CD4-positive, alpha-beta memory T cell (primary cell): Measurements from ENCODE around the gene UBE2Z. TPM values are rescaled to one million over a fixed set of nuclear protein-coding genes. Genes with fewer than 3 reads are reported as not detected.
"Not testable (repeated sequence)": the region's sequence is repeated elsewhere in the genome, so short reads cannot be mapped to it uniquely, and the experiment has no call there.

Experiments used
- CTCF ChIA-PET: fragments of 350-600 bp; sonication (Branson Sonifier 250); formaldehyde crosslinking; loops from one replicate; lab custom pipeline; 2021; ENCODE audit warnings: inconsistent platforms; ENCODE audit not compliant: partially characterized antibody; lab: Charles Lee
- POLR2A ChIA-PET: fragments of 350-600 bp; sonication (Branson Sonifier 250); formaldehyde crosslinking; loops from one replicate; lab custom pipeline; 2021; ENCODE audit not compliant: partially characterized antibody; lab: Charles Lee
- DNase-seq, 5 donors: peaks; one replicate each; pipeline versions ENCODE4 v3.0.0 to v3.0.0-alpha.2; 2020 to 2022; ENCODE audit warnings: mixed read lengths in 1 of 5
- H3K27ac ChIP-seq: one replicate; pipeline ENCODE4 v1.7.0; 2013; ENCODE audit warnings: low read depth, low read length
- H3K27me3 ChIP-seq: 2 replicates; pipeline ENCODE4 v1.7.0; 2013; ENCODE audit warnings: mild to moderate bottlenecking, low read length, moderate library complexity; ENCODE audit not compliant: insufficient read depth
- H3K36me3 ChIP-seq: 2 replicates; pipeline ENCODE4 v1.7.0; 2013; ENCODE audit warnings: mild to moderate bottlenecking, low read length, moderate library complexity; ENCODE audit not compliant: insufficient read depth
- H3K4me1 ChIP-seq: 2 replicates; pipeline ENCODE4 v1.7.0; 2013; ENCODE audit warnings: mild to moderate bottlenecking, low read length, moderate library complexity; ENCODE audit not compliant: insufficient read depth
- H3K4me3 ChIP-seq, 2 donors: one replicate each; pipeline ENCODE4 v1.7.0; 2013; ENCODE audit warnings: low read length in 2 of 2, mild to moderate bottlenecking in 1 of 2
- H3K9me3 ChIP-seq, 2 donors: one replicate each; pipeline ENCODE4 v1.7.0; 2013; ENCODE audit warnings: low read length in 2 of 2, control low read depth in 1 of 2; ENCODE audit not compliant: control insufficient read depth in 1 of 2
- H3K27ac Mint-ChIP-seq, 7 donors: one replicate each; pipeline ENCODE4 v1.8.0; 2020 to 2021; ENCODE audit warnings: mixed read lengths in 7 of 7, mild to moderate bottlenecking in 6 of 7, inconsistent platforms in 3 of 7, moderate library complexity in 3 of 7
- H3K27me3 Mint-ChIP-seq, 2 donors: one replicate each; pipeline ENCODE4 v1.8.0; 2020 to 2021; ENCODE audit warnings: mixed read lengths in 2 of 2
- H3K36me3 Mint-ChIP-seq, 2 donors: one replicate each; pipeline ENCODE4 v1.8.0; 2020 to 2021; ENCODE audit warnings: mixed read lengths in 2 of 2, inconsistent platforms in 1 of 2, mild to moderate bottlenecking in 1 of 2
- H3K4me1 Mint-ChIP-seq, 4 donors: one replicate each; pipeline ENCODE4 v1.8.0; 2020 to 2021; ENCODE audit warnings: mixed read lengths in 4 of 4, mild to moderate bottlenecking in 1 of 4
- H3K4me3 Mint-ChIP-seq, 8 donors: one replicate each; pipeline ENCODE4 v1.8.0; 2020 to 2021; ENCODE audit warnings: mixed read lengths in 8 of 8, mild to moderate bottlenecking in 7 of 8, moderate library complexity in 6 of 8, inconsistent platforms in 3 of 8
- H3K9me3 Mint-ChIP-seq, 8 donors: one replicate each; pipeline ENCODE4 v1.8.0; 2020 to 2021; ENCODE audit warnings: mixed read lengths in 8 of 8, mild to moderate bottlenecking in 5 of 8, inconsistent platforms in 3 of 8, moderate library complexity in 1 of 8
- intact Hi-C: fragments of 100-400 bp; cut with micrococcal nuclease; formaldehyde crosslinking; loops from one replicate; pipeline ENCODE4 v1.15.1; 2023
- polyA plus RNA-seq, 2 donors: library from polyadenylated mRNA; unstranded; fragments of 300-500 nt; fragmentation: Illumina TruSeq; gene quantifications; one replicate each; pipeline ENCODE4 v1.2.3, GENCODE V29; 2021
- total RNA-seq, 2 experiments: library from RNA; stranded (reverse); gene quantifications; one replicate each; pipeline ENCODE4 v1.2.3, GENCODE V29; 2021

The UBE2Z gene
- total and polyA plus RNA-seq, 4 experiments from 2014 or later, result 69.8 to 105 (median 87.5) TPM

DNA sequence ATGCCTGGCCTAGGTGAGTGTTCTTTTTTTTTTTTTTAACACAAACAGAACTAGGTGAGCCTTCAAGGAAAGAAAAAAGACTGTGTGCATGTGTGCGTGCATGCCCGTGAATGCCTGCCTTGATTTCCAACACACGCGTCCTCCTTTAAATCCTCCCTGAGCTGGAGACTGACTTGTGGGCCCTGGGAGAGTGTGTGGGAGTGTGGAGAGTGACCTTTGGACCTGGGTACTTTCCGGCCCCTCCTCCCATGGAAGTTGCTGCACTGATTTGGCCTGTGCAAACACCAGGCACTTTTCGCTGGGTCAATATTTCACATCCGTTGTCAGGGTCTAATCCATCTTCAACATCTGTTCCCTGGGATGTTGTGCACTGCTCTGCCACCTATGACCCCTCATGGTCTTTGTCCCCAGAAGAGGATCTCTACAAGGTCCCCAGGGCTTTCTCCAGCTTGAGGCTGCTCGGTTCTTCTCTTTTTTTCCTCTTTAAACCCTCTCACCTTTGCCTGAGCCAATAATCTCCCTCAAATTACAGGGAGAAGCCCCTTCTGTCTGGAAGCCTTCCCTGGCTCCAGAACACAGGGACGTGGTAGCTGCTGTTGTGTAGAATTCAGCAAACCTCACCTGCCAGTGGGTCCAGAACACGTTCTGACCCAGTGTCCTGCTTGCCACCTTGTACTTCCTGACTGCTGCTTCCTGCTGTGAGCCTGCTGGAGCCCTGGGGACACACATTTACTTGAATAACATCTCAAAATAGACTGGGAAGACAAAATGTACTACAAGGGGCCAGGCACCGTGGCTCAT, 36.5 kb upstream of the UBE2Z start:
- no peak overlapping the region for H3K4me3 Mint-ChIP-seq
- no peak overlapping the region for H3K4me3 ChIP-seq
- intact Hi-C loops, result no loop called here
- no peaks in the 10 kb centered on the region for H3K4me1 ChIP-seq
- H3K4me1 Mint-ChIP-seq, result peaks cover 0 to 4% (median 2%) of the 10 kb centered on the region in 4 donors
- H3K27ac ChIP-seq, result no peak overlapping the region
- no peaks in the 10 kb centered on the region for H3K9me3 Mint-ChIP-seq
- no peaks in the 10 kb centered on the region for H3K27me3 ChIP-seq
- no peaks in the 10 kb centered on the region for H3K36me3 ChIP-seq
- no peaks in the 10 kb centered on the region for H3K9me3 ChIP-seq
- H3K27ac Mint-ChIP-seq, result peak overlapping the region in 1 of 7 donors; percentile 35
- ChIA-PET CTCF (interaction anchor here (1.2 to 18.9 kb wide), 4 partner anchors 9 to 193 kb away, joined by 3 to 463 read pairs (median 7); partner anchors contain the start of gene TTLL6), POLR2A (no interaction called here)
- DNase-seq, result no peak
- H3K27me3 Mint-ChIP-seq, result peaks cover 0 to 3% of the 10 kb centered on the region in 2 donors
- H3K36me3 Mint-ChIP-seq, result no peaks in the 10 kb centered on the region

DNA sequence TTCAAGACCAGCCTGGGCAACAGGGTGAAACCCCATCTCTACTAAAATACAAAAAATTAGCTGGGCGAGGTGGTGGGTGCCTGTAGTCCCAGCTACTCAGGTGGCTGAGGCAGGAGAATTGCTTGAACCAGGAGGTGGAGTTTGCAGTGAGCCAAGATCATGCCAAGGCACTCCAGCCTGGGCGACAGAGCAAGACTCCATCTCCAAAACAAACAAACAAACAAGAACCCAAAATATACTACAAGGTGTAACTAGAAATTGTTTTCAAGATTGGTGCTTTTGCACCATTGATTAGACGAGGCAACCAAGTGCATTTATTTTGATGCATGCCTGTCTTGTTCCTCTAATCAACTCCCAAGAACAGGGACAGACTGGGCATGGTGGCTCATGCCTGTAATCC, 35.8 kb upstream of the UBE2Z start:
- H3K4me1 ChIP-seq, H3K4me3 ChIP-seq, POLR2A ChIA-PET, H3K4me3 Mint-ChIP-seq, H3K36me3 Mint-ChIP-seq, H3K36me3 ChIP-seq, H3K27me3 Mint-ChIP-seq, H3K27me3 ChIP-seq, intact Hi-C loops, H3K27ac ChIP-seq, H3K4me1 Mint-ChIP-seq, H3K9me3 Mint-ChIP-seq, H3K27ac Mint-ChIP-seq, H3K9me3 ChIP-seq, DNase-seq: not testable (repeated sequence)
- CTCF ChIA-PET, result interaction anchor here (1.8 to 18.9 kb wide), 3 partner anchors 12 to 194 kb away, joined by 9 to 463 read pairs (median 13); partner anchors contain the start of gene TTLL6

DNA sequence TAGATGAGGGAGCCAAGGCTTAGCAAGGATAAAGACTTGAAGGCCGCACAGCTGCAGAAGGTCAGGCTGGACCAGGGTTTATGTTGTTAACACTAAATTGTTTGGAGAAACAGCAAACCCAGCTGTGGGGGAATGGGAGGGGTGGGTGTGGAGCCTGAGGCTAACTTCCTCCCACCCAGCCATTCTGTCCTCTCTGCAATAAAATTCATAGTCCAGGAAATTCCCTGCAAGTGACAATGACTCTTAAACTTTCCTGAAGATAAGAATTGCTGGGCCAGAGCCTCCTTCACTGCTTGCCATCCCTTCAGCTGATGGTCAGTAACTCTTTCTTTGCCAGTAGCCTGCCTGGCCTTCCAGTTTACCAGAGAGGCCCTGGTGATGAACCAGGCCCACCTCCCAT, 35.0 kb upstream of the UBE2Z start:
- DNase-seq, result no peak
- CTCF ChIA-PET, result interaction anchor here (0.9 to 18.9 kb wide), 5 partner anchors 11 to 202 kb away, joined by 3 to 463 read pairs (median 9); partner anchors contain the start of gene TTLL6
- no peaks in the 10 kb centered on the region for H3K36me3 ChIP-seq
- Mint-ChIP-seq H3K4me1 (peaks cover 0 to 5% (median 2%) of the 10 kb centered on the region in 4 donors), H3K36me3 (no peaks in the 10 kb centered on the region), H3K4me3 (no peak overlapping the region), H3K27me3 (peaks cover 0 to 7% of the 10 kb centered on the region in 2 donors), H3K27ac (no peak overlapping the region), H3K9me3 (no peaks in the 10 kb centered on the region)
- H3K4me3 ChIP-seq, result no peak overlapping the region
- POLR2A ChIA-PET, result no interaction called here
- H3K9me3 ChIP-seq, result no peaks in the 10 kb centered on the region
- H3K27ac ChIP-seq, result no peak overlapping the region
- no peaks in the 10 kb centered on the region for H3K27me3 ChIP-seq
- intact Hi-C loops, result no loop called here
- no peaks in the 10 kb centered on the region for H3K4me1 ChIP-seq

DNA sequence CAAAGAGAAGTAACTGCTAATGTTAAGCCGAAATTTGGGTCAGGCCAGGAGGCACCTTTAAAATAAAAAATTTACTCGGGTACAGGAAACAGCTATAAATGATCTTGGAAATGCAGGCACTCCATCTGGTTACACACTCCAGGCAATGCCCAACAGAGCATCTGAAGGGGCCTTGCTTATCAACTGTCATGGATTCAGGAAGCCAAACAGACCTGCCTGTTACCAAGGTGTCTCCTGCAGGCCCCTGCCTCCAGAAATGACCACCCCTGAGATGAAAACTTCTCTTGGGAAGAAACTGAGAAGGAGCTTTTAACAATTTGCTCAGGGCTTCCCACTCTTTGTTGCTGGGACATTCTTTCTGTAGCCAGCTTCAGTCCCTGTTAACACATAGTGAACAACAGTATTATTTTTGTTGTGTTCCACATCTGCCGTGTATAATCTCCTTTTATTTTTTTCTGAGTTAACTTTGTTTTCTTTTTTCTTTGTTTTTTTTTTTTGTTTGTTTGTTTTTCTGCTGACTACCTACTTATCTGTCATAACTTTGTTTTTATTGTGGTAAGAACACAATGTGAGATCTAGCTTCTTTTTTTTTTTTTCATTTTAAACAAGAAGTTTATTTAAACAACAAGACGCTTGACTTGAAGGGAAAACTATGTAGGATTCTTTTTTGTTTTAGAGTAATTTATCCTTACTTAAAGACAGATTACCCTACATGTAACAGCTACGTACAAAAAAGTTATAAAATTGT, 34.3 kb upstream of the UBE2Z start:
- DNase-seq, result no peak
- intact Hi-C loops, result no loop called here
- Histone ChIP-seq H3K27ac (no peak overlapping the region), H3K27me3 (no peaks in the 10 kb centered on the region), H3K4me1 (no peaks in the 10 kb centered on the region), H3K4me3 (no peak overlapping the region), H3K36me3 (no peaks in the 10 kb centered on the region), H3K9me3 (no peaks in the 10 kb centered on the region)
- Mint-ChIP-seq H3K36me3 (no peaks in the 10 kb centered on the region), H3K9me3 (no peaks in the 10 kb centered on the region), H3K27ac (no peak overlapping the region), H3K4me3 (no peak overlapping the region), H3K4me1 (peaks cover 0 to 5% (median 2%) of the 10 kb centered on the region in 4 donors), H3K27me3 (peaks cover 0 to 7% of the 10 kb centered on the region in 2 donors)
- POLR2A ChIA-PET, result no interaction called here
- CTCF ChIA-PET, result interaction anchor here (0.9 to 18.9 kb wide), 6 partner anchors 10 to 202 kb away, joined by 3 to 463 read pairs (median 6); partner anchors contain the start of gene TTLL6

DNA sequence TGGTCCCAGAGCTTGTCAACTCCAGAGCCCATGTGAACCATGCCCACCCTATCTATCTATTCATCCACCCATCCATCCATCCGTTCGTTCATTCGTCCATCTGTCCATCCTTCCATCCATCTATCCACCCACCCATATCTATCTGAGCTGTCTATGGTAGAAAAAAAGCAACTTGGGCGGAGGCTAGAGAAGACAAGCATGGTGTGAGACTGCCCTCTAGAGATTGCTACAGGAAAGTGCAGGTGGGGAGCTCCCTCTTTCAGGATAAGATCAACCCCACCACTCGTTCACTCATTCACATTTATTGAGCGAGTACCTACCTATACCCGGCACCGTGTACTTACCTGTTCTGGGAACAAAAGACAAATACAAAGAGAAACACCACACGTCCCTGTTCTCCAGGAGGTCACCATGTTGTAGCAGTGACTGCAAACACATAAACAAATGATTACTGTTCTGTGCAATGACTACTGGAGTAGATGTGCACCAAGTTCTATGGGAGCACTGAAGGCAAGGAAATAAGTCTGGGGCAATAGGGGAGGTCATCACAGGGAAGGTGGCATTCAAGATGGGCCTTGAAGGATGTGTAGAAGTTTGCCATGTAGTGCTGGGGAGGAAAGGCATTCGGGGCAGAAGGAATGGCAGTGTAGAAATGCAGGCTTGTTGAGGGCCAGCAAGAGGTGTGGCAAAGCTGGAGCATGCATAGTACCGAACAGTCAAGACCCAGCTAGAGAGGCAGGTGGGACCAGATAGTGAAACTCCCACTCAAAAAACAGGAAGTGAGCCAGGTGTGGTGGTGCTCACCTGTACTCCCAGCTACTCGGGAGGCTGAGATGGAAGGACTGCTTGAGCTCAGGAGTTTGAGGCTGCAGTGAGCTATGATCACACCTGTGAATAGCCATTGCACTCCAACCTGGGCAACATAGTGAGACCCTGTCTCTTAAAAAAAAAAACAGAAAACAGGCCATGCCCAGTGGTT, 29.0 kb upstream of the UBE2Z start:
- H3K36me3 Mint-ChIP-seq, result no peaks in the 10 kb centered on the region
- Histone ChIP-seq H3K27ac (no peak overlapping the region), H3K4me3 (no peak overlapping the region), H3K4me1 (no peaks in the 10 kb centered on the region), H3K36me3 (no peaks in the 10 kb centered on the region), H3K9me3 (no peaks in the 10 kb centered on the region), H3K27me3 (no peaks in the 10 kb centered on the region)
- CTCF ChIA-PET, result interaction anchor here (0.6 to 18.9 kb wide), 39 partner anchors 9 to 853 kb away, joined by 3 to 463 read pairs (median 4); partner anchors contain the start of genes ATP5MC1, CALCOCO2, PRAC2 and TTLL6
- H3K27me3 Mint-ChIP-seq, result peaks cover 0 to 7% of the 10 kb centered on the region in 2 donors
- DNase-seq, result peak; percentile 67 to 71 (median 70)
- H3K27ac Mint-ChIP-seq, result no peak overlapping the region
- no peaks in the 10 kb centered on the region for H3K9me3 Mint-ChIP-seq
- peaks cover 0 to 7% (median 2%) of the 10 kb centered on the region in 4 donors for H3K4me1 Mint-ChIP-seq
- intact Hi-C loops, result loop anchor here (1.0 kb wide), 5 partner anchors 65 to 208 kb away; no protein-coding TSS in a partner anchor
- POLR2A ChIA-PET, result interaction anchor here (0.6 to 1.3 kb wide), 10 partner anchors 17 to 201 kb away, joined by 3 to 9 read pairs (median 3); partner anchors contain the start of genes CALCOCO2, PRAC2 and TTLL6
- no peak overlapping the region for H3K4me3 Mint-ChIP-seq

DNA sequence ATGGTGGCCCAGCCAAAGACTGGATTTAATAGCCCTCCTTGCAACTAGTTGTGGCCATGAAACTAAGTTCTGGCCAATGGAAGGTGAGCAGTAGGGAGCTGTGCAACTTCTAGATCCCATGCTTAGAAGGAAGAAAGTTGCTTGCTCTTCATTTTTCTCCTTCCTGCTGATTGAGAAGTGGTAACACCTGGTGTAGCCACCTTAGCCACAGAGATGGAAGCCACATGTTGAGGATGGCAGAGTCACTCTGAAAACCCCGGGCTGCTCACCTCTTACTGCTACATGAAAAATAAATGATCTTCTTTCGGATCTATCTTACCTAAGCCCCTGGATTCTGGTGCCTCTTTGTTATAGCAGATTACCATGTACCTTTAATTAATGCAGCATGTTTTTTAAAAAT, 25.9 kb upstream of the UBE2Z start:
- Histone ChIP-seq H3K9me3 (no peaks in the 10 kb centered on the region), H3K36me3 (no peaks in the 10 kb centered on the region), H3K4me1 (peaks cover 10% of the 10 kb centered on the region), H3K4me3 (no peak overlapping the region), H3K27me3 (no peaks in the 10 kb centered on the region), H3K27ac (no peak overlapping the region)
- CTCF ChIA-PET, result interaction anchor here (0.7 to 18.9 kb wide), 4 partner anchors 67 to 202 kb away, joined by 3 to 463 read pairs (median 190); partner anchors contain the start of gene TTLL6
- intact Hi-C loops, result loop anchor here (5.0 kb wide), 1 partner anchor 150 kb away; no protein-coding TSS in a partner anchor
- Mint-ChIP-seq H3K4me1 (peaks cover 0 to 12% (median 4%) of the 10 kb centered on the region in 4 donors), H3K4me3 (no peak overlapping the region), H3K9me3 (no peaks in the 10 kb centered on the region), H3K36me3 (no peaks in the 10 kb centered on the region), H3K27ac (no peak overlapping the region), H3K27me3 (peaks cover 0 to 3% of the 10 kb centered on the region in 2 donors)
- DNase-seq, result no peak
- POLR2A ChIA-PET, result no interaction called here
